HG03558 (cell line): ENCODE data around the gene MAEA.
"Not testable (repeated sequence)": the region's sequence is repeated elsewhere in the genome, so short reads cannot be mapped to it uniquely, and the experiment has no call there.

ENCODE experiments used
- ATAC-seq: cut with Tn5 transposase; IDR thresholded peaks from one replicate; pipeline ENCODE4 v1.9.1; 2021; ENCODE audit warnings: moderate number of reproducible peaks; ENCODE audit not compliant: unreplicated experiment; ENCODE audit errors: extremely low read depth

The MAEA gene

DNA sequence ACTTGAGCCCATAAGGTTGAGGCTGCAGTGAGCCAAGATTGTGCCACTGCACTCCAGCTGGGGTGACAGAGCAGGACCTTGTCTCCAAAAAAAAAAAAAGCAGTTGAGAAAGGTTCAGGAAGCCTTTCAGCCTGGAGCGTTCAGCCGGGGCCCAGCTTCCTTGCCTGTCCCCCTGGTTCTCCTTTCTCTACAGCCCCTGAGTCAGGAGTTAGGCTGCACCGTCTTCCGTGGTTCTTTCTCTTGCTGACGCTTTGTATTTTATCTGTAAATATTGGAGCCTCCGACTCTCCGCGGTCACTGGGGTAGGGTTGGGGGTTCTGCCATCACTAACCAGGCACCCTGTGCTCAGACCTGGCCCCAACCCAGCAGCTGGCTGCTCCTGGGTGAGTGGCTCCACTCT lies 43.6 kb downstream of the MAEA start:
- no peak for ATAC-seq

DNA sequence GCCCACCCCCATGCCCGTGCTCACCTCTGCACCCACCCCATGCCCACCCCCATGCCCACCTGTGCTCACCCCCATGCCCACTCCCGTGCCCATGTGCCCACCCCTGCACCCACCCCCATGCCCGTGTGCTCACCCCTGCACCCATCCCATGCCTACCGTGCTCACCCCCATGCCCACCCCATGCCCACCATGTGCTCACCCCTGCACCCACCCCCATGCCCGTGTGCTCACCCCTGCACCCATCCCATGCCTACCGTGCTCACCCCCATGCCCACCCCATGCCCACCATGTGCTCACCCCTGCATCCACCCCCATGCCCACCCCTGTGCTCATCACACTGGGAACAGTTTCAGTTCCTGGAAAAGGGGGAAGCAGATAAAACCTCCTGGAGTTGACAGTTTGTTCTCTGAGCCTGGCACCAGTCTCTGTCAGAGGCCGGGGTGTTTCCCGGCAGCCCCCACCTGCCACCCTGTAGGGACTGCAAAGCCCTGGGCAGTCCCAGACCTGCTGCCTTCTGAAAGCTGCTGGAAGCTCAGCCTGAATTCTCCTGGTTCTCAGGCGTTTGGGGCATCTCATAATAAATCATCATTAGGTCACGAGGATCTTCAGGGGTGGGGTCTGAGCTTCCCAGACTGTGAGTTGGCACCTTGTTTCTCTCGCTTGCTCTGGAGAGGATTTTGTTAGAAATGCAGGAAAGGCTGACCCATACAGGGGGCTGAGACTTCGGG lies 44.3 kb downstream of the MAEA start:
- not testable (repeated sequence) for ATAC-seq

DNA sequence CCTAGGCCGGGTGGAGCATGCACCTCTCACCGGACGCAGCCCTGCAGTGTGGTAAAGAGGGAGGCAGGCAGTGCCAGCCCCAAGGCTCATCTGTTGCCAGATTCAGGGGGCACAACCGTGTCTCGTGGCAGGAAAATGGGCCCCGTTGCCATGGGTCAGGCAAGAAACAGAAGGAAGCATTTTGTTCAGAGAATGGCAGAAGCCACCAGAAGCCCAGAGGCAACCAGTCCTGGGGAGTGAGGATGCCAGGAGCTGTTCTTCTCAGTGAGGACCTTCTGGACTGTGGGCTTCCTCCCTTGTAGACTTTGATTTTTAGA lies 44.8 kb downstream of the MAEA start:
- no peak for ATAC-seq

DNA sequence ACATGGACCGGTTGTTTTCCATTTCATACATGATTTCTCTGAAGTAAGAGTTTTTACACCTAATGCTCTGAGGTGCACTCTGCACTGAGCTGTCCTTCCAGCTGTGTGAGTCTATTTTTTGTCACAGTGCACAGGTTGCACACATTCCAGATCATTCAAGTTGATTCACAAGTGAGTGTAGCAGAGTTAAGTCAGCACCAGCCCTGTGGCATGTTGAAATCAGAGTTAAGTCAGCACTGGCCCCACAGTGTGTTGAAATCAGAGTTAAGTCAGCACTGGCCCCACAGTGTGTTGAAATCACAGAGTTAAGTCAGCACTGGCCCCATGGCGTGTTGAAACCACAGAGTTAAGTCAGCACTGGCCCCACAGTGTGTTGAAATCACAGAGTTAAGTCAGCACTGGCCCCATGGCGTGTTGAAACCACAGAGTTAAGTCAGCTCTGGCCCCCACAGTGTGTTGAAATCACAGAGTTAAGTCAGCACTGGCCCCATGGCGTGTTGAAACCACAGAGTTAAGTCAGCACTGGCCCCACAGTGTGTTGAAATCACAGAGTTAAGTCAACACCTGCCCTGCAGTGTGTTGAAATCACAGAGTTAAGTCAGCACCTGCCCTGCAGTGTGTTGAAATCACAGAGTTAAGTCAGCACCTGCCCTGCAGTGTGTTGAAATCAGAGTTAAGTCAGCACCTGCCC lies 45.6 kb downstream of the MAEA start:
- ATAC-seq = not testable (repeated sequence)

DNA sequence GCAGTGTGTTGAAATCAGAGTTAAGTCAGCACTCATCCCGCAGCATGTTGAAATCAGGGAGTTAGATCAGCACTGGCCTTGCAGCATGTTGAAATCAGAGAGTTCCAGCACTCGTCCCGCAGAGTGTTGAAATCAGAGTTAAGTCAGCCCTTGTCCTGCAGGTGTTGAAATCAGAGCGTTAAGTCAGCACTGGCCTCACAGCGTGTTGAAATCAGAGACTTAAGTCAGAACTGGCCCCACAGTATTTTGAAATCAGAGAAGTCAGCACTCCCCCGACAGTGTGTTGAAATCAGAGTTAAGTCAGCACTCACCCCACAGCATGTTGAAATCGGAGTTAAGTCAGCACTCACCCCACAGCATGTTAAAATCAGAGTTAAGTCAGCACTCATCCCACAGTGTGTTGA lies 46.4 kb downstream of the MAEA start:
- ATAC-seq = no peak

DNA sequence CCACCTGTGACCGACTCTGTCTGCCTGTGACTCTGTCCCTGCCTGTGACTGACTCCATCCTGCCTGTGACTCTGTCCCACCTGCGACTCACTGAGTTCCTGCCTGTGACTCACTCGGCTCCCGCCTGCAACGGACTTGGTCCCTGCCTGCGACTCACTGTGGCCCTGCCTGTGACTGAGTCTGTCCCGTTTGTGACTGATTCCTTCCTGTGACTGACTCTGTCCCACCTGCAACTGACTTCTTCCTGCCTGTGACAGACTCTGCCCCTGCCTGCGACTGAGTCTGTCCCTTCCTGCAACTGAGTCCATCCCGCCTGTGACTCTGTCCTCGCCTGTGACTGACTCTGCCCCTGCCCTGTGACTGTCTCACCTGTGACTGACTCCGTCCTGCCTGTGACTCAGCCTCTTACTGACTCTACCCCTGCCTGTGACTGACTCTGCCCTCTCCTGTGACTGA lies 47.7 kb downstream of the MAEA start:
- no peak for ATAC-seq

DNA sequence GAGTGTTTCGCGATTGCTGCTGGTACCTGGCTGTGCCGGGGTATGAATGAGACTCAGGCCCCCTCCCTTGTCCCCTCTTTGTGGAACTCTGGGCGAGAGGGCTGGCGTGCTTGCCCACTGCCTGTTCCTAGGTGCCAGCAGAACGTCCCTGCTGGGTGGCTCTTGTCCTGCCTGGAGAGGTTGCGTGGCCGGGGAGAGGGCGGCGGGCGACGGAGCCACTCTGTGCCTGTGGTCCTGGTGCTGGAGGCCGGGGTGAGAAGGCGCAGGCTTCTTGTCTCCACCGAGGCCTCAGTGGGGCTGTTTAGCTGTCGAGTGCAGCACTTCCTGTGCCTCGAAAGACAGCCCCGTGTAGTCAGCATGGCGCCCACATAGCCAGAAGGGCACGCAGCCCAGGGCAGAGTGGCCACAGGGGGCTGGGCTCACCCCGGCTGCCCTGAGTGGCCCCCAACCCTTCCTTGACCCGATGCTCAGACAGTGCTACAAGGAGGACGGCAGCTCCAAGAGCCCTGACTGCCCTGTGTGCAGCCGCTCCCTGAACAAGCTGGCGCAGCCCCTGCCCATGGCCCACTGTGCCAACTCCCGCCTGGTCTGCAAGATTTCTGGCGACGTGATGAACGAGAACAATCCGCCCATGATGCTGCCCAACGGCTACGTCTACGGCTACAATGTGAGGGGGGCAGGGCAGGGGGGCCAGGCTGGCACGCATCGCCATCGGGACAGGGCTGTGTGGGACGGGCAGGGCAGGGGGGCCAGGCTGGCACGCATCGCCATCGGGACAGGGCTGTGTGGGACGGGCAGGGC lies 48.5 kb downstream of the MAEA start:
- ATAC-seq = no peak

DNA sequence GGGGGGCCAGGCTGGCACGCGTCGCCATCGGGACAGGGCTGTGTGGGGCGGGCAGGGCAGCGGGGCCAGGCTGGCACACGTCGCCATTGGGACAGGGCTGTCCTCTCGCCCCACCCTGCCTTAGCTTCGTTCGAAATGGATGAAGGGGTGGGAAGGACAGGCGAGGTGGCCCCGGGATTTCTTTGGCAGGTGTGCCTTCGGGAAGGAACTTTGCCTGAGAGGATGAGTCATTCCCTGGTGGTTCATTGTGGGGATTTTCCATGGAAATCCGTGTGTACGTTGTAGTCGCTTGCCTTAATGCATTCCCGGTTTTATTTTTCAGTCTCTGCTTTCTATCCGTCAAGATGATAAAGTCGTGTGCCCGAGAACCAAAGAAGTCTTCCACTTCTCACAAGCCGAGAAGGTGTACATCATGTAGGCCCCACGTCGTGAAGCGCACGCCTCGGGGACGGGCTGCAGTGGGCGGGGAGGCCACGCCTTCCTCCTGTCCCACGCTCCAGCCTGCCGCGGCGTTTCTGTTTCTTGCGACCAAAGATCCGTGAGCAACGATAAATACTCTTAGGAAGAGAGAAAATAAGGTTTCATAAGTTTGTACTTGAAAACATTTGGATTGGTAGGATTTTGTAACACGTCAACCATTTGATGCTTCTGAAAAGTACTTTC lies 49.2 kb downstream of the MAEA start:
- no peak for ATAC-seq

DNA sequence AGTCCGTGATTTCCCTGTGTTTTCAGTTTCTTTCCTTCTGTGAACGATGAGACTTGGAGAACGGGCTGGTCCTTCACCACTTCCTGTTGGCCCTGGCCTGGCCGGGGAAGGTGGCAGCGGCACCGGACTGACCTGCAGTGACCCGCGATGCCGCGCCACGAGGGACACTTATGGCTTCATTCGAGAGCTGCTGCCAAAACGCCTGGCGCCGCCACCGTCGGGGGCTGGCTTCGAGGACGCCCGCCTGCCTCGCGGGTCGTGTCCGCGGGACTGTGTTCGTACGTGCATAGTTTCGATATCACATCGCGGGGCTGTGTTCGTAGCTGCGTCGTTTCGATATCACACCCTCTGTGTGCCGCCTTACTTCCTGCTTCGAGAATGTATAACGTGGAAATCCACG lies 49.8 kb downstream of the MAEA start:
- no peak for ATAC-seq

DNA sequence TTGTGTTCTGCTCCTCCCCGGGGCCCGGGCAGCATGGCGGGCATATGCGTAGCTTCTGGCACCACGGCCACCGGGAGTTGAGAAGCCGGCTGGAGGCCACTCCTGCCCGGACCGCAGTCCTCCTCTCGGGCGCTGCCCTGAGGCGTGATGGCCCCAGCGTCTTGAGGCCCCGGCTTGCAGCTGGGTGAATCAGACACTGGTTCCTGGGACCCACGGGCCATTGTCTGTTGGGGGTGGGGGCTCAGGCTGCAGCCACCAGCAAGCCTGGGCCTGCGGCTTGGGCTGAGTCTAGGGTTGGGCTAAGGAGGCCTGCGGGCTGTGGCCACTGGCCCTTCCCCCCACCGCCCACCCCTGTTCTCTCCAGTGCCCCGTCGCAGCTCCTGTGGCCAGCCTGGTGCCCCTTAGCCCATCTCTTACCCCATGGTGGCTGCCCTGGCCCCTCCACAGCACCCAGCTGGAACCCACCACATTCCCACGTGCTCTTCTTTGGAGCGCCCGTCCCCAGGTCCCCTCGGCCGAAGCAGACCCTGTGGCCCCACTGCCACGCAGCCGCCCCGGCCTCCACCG lies 50.6 kb downstream of the MAEA start:
- no peak for ATAC-seq

DNA sequence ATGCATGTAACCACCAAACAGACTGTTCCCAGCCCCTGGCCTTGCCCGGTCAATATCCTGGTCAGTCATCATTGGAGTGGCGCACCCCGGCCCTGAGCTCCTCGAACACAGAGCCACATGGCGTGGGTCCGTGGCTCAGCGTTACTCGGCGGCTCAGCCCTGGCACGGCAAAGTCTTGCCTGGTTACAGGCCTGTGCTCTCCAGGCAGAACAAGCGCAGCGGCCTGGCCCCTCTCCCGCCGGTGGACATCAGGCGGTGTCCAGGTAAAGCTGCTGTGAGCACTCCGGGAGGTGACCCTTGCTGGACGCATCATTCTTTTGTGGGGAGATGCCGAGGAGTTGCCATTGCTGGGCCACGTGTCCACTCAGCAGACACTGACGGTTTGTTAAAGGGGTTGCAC lies 51.2 kb downstream of the MAEA start:
- no peak for ATAC-seq

DNA sequence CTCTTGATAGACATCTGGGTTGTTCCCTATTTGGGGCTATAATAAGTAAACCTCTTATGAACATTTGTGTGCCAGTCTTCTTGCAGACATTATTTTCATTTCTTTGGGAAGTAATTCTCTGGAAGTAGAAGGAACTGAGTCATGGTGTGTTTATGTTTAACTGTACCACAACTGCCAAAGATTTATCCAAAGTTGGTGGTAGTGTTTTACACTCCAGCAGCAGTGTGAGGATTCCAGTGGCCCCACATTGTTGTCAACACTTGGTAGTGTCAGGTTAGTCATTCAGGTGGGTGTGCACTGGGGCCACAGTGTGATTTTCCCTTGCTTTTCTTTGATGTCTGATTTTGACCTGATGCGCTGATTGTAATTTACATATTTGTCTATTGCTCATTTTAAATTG lies 52.3 kb downstream of the MAEA start:
- ATAC-seq = no peak

DNA sequence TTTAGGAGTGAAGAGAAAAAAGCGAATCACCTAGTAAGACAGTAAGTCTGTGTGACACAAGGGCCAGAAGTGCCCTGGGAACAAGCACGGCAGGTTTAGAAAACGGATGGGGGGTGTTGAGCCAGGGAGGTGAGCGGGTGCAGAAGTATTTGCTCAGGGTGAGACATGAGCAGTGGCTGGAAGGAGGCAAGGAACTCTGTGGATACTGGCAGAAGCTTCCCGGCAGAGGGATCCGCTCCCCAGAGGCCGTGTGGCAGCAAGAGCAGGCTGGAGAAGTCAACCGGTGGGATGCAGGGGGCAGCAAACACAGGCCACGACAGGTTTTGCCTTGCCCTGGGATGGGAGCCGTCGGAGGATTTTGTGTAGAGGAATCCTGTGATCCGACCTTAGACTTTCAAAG lies 55.0 kb downstream of the MAEA start:
- no peak for ATAC-seq

DNA sequence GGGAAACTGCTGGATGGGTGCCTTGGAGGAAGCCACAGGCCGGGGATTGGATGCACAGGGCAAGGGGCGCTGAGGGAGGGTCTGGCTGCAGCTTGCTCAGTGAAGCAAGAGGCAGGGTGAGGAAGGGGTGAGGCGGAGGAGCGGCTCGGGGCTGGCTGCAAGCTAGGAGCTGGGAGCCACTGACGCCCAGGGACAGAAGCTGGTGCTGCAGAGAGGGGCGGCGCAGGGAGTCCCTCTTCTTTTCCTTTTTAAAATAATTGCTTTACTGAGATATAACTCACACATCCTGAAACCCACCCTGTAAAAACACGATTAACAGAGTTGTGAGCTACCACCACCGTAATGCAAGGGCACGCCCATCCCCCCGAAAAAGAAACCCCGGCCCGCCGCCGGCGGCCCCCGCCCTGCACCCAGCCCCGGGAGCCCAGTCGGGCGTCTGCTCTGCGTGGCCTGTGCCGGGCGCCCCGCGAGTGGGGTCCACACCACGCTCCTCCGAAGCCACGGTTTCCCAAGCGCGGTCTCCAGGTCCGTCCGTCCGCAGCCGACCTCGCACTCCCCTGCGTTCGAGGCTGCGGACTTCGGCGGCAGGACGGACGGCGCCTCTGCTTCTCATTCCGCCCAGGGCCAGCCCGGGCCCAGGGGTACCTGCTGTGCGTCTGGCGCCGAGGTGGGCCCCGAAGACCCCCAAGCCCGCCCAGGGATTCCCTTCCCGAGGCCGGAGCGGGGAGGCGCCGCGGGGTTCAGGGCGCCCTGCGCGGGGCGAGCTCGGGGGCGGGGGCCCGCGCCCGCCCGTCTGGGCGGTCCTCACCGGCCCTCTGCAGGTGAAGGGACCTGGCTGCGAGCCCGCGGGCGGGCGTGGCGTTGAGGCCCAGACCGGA lies 56.5 kb downstream of the MAEA start:
- ATAC-seq = no peak

DNA sequence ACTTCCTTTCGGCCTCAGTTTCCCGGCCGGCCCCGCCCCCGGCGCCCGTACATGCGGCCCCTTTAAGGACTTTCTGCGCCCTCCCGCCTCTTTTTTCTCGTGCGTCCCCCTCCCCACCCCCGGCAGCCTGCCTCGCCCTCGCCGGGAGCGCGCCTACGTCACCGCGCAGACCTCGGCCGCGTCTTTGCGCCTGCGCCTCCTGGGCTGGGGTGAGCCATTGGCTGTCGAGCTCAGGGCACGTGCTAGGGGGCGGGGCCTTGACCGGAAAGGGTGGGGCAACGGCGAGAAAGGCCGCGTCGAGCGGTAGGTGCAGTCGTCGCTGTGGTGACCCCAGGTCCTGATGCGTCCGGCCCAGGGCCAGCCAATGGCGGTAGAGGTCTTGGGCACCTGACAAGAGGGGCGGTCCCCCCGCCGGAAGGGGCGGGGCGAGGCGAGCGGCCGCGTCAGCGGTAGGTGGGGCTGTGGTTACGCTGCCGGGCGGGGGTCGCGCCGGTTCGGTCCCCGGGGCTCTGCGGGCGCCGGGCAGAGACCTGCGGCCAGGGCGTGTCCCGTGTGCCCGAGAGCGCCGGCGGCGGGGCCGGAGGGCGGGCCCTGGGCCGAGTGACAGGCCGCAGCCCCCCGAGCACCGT lies 57.2 kb downstream of the MAEA start, which contains the start of gene UVSSA:
Gene UVSSA, plus strand, starts transcription at position 428 of the 629 bp plus-strand sequence. CDS start 884 bp downstream, outside the sequence.
- ATAC-seq = peak; percentile 91

DNA sequence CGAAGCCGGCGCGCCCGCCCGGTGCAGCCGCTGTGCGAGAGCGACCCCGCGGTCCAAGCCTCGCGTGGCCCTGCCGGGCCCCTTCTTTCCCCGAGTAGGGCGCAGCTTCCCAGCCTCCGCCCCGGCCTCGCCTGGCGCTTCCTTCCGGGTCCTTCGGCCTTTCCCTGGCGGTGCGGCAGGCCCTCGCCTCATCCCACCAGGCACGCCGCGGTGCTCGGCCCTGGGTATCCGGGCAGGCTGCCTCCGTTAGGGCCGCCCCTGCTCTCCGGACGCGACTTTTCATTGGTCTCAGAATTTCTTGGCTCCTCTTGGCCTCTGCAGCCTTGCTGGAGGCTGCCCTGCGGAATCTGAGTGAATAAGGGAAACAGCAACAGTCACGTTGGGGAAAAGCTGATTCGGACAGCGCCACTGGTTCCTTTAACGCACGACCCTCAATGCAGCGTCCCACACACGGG lies 57.7 kb downstream of the MAEA start:
- peak; percentile 18 for ATAC-seq

DNA sequence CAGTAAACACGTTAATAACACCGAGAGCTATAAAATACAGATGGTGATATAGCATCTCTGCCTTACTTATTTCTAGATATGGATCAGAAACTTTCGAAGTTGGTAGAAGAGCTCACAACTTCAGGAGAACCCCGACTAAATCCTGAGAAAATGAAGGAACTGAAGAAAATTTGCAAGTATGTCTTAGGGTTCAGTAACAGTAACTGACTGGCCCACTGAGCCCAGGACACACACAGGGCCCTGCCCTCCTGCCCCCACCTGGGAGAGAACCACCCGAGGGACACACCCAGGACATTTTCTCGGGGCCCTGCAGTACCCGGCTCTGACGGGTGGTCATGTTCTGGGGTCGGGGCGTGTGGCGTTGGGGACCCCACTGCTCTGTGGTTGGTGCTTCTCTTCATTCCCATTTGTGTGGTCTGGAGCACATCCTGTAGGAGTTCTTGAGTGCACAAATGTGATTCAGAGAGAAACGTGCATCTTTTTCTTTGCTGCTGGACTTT lies 58.4 kb downstream of the MAEA start:
- ATAC-seq = no peak

DNA sequence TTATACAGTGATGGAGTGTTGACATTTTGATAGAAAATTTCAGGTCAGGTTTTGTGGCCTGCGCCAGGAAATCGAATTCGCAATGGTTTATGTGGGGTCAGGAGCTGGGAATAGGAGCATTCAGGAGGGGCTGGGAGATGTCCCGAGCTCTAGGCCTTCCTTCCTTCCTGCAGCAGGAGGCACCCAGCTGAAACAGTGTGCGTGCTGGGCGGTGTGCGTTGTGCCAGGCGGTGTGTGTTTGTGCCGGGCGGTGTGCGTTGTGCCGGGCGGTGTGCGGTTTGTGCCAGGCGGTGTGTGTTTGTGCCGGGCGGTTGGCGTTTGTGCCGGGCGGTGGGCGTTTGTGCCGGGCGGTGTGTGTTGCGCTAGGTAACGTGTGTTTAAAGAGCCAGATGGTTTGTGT lies 59.1 kb downstream of the MAEA start:
- no peak for ATAC-seq
